Caco-2 (cell line): ENCODE data around the gene PFKFB2. TPM values are rescaled to one million over a fixed set of nuclear protein-coding genes. Genes with fewer than 3 reads are reported as not detected.

Experiments
- BruUV-seq: library from RNA; stranded (reverse); fragments of 400-500 nt; replicated peaks from 2 replicates; lab custom pipeline; 2021; lab: Mats Ljungman, UMichigan
- CTCF ChIA-PET: fragments of 300-600 bp; sonication (Branson Sonifier 250); formaldehyde crosslinking; loops from one replicate; lab custom pipeline; 2022; ENCODE audit warnings: antibody characterized with exemption; lab: Charles Lee
- POLR2A ChIA-PET: fragments of 300-600 bp; sonication (Branson Sonifier 250); formaldehyde crosslinking; loops from one replicate; lab custom pipeline; 2022; ENCODE audit warnings: antibody characterized with exemption; lab: Charles Lee
- DNase-seq, 2 experiments: peaks; one replicate each; pipeline versions ENCODE4 v3.0.0 to v3.0.0-alpha.2; 2020 to 2022
- H3K27me3 ChIP-seq: replicated peaks from 2 replicates; pipeline ENCODE4 v1.6.0; 2011; ENCODE audit warnings: low read length; ENCODE audit not compliant: control insufficient read depth, insufficient read depth
- H3K36me3 ChIP-seq: 2 replicates; pipeline ENCODE4 v1.5.1; 2011; ENCODE audit warnings: low read length; ENCODE audit not compliant: control insufficient read depth, insufficient read depth
- H3K4me1 ChIP-seq: fragments of 250-450 bp; sonication (Bioruptor Pico); 2 replicates; pipeline ENCODE4 v1.5.1; 2020; ENCODE audit warnings: mild to moderate bottlenecking
- H3K4me3 ChIP-seq: 2 replicates; pipeline ENCODE4 v1.5.1; 2011; ENCODE audit warnings: low read depth, mild to moderate bottlenecking, control low read depth, low read length
- H3K9me3 ChIP-seq: fragments of 250-450 bp; sonication (Bioruptor Pico); 2 replicates; pipeline ENCODE4 v1.5.1; 2020; ENCODE audit warnings: mild to moderate bottlenecking, moderate library complexity
- H3K27ac Mint-ChIP-seq: one replicate; pipeline ENCODE4 v1.8.0; 2022; ENCODE audit warnings: mixed read lengths; ENCODE audit not compliant: unreplicated experiment
- H3K27me3 Mint-ChIP-seq: one replicate; pipeline ENCODE4 v1.8.0; 2022; ENCODE audit warnings: mixed read lengths; ENCODE audit not compliant: insufficient read depth, unreplicated experiment
- H3K36me3 Mint-ChIP-seq: one replicate; pipeline ENCODE4 v1.8.0; 2022; ENCODE audit warnings: mild to moderate bottlenecking, mixed read lengths; ENCODE audit not compliant: insufficient read depth, unreplicated experiment
- H3K4me1 Mint-ChIP-seq: one replicate; pipeline ENCODE4 v1.8.0; 2022; ENCODE audit warnings: low read depth, mixed read lengths; ENCODE audit not compliant: unreplicated experiment
- H3K4me3 Mint-ChIP-seq: one replicate; pipeline ENCODE4 v1.8.0; 2022; ENCODE audit warnings: mild to moderate bottlenecking, moderate library complexity, mixed read lengths; ENCODE audit not compliant: unreplicated experiment
- H3K9me3 Mint-ChIP-seq: one replicate; pipeline ENCODE4 v1.8.0; 2022; ENCODE audit warnings: mixed read lengths; ENCODE audit not compliant: unreplicated experiment
- CTCF ChIP-seq, 2 experiments: fragments of 200-600 bp in 1 of 2; IDR thresholded peaks; 1 replicate in 1 of 2; 2 replicates in 1 of 2; pipeline versions ENCODE4 v1.5.1 to v1.8.0; 2011 to 2022; ENCODE audit warnings: antibody characterized with exemption in 1 of 2, control low read depth in 1 of 2, inconsistent platforms in 1 of 2, low read depth in 1 of 2, low read length in 1 of 2, mild to moderate bottlenecking in 1 of 2, moderate library complexity in 1 of 2; ENCODE audit not compliant: insufficient read depth in 1 of 2, severe bottlenecking in 1 of 2, unreplicated experiment in 1 of 2
- intact Hi-C: fragments of 100-400 bp; cut with micrococcal nuclease; formaldehyde crosslinking; loops from one replicate; pipeline ENCODE4 v1.10.0; 2022; ENCODE audit not compliant: unreplicated experiment
- total RNA-seq: library from RNA; stranded (reverse); gene quantifications from 2 replicates; pipeline ENCODE4 v1.2.3, GENCODE V29; 2022

Gene PFKFB2
- total RNA-seq, 1 experiment from 2014 or later = 38.9 TPM

DNA sequence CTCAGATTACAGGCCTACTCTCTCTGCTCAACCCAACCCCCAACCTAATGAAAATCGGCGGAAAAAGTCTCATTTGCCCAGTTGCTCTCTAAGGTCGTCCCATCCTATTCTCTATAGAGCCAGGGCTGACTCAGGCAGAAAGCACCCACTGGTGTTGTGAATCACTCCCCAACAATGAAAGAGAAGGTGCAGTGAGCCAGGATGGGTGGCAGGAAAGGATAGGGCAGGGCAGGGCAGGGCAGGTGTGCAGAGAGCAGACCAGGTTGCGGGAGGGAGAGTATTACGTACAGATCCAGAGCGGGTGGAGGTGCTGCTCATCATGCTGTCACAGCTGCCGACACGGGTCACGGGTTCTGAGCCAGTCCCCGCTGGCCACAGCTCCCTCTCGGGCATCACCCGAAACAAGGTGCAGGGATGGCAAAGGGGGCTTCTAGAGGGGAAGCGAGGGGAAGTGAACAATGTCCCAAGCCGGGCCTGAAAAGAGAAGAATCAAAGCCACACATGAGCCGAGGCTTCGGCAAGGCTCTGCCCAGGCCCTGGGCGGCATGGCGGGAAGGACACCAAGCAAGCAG lies 25.8 kb upstream of the PFKFB2 start:
- Histone ChIP-seq H3K4me3 (no peak overlapping the region), H3K4me1 (peaks cover 80% of the 10 kb centered on the region), H3K36me3 (peaks cover 5% of the 10 kb centered on the region; the same call in 1 of the 2 replicates), H3K9me3 (no peaks in the 10 kb centered on the region), H3K27me3 (no peaks in the 10 kb centered on the region)
- POLR2A ChIA-PET = no interaction called here
- CTCF ChIA-PET = no interaction called here
- intact Hi-C loops = no loop called here
- H3K9me3 Mint-ChIP-seq = no peaks in the 10 kb centered on the region
- TF ChIP-seq CTCF (IDR thresholded peaks at IDR 0.05; ENCODE audit: insufficient read depth in 1 of 2, low read depth in 1 of 2, low read length in 1 of 2, severe bottlenecking in 1 of 2, unreplicated experiment in 1 of 2) = no peak
- peak overlapping the region; percentile 10 for H3K4me3 Mint-ChIP-seq
- H3K27me3 Mint-ChIP-seq = no peaks in the 10 kb centered on the region
- no peak for DNase-seq
- peak overlapping the region; percentile 63 for H3K27ac Mint-ChIP-seq
- H3K36me3 Mint-ChIP-seq = peaks cover 41% of the 10 kb centered on the region
- no TSS peak for BruUV-seq
- peaks cover 57% of the 10 kb centered on the region for H3K4me1 Mint-ChIP-seq

- Mint-ChIP-seq H3K27me3 (no peaks in the 10 kb centered on the region), H3K36me3 (peaks cover 35% of the 10 kb centered on the region), H3K4me1 (peaks cover 63% of the 10 kb centered on the region), H3K9me3 (no peaks in the 10 kb centered on the region), H3K27ac (no peak overlapping the region), H3K4me3 (no peak overlapping the region)
- Histone ChIP-seq H3K36me3 (peaks cover 5% of the 10 kb centered on the region; the same call in 1 of the 2 replicates), H3K9me3 (no peaks in the 10 kb centered on the region), H3K4me3 (no peak overlapping the region), H3K4me1 (peaks cover 81% of the 10 kb centered on the region), H3K27me3 (no peaks in the 10 kb centered on the region)
- ChIA-PET CTCF (no interaction called here), POLR2A (no interaction called here)
- no peak for TF ChIP-seq CTCF (IDR thresholded peaks at IDR 0.05; ENCODE audit: insufficient read depth in 1 of 2, low read depth in 1 of 2, low read length in 1 of 2, severe bottlenecking in 1 of 2, unreplicated experiment in 1 of 2)
- no TSS peak for BruUV-seq
- no peak for DNase-seq
- intact Hi-C loops = no loop called here
Observed at GRCh38 chr1:207027921-207028320, 25.2 kb upstream of the PFKFB2 start.

GRCh38 chr1:207028884-207029650 lies 24.0 kb upstream of the PFKFB2 start:
- no TSS peak for BruUV-seq
- no peak for DNase-seq
- H3K9me3 Mint-ChIP-seq = no peaks in the 10 kb centered on the region
- no peak for TF ChIP-seq CTCF (IDR thresholded peaks at IDR 0.05; ENCODE audit: insufficient read depth in 1 of 2, low read depth in 1 of 2, low read length in 1 of 2, severe bottlenecking in 1 of 2, unreplicated experiment in 1 of 2)
- Histone ChIP-seq H3K27me3 (no peaks in the 10 kb centered on the region), H3K4me1 (peaks cover 84% of the 10 kb centered on the region), H3K36me3 (peaks cover 3% of the 10 kb centered on the region; the same call in 1 of the 2 replicates), H3K4me3 (no peak overlapping the region), H3K9me3 (no peaks in the 10 kb centered on the region)
- H3K27me3 Mint-ChIP-seq = no peaks in the 10 kb centered on the region
- POLR2A ChIA-PET = interaction anchor here (0.8 kb wide), 1 partner anchor 23 kb away, joined by 4 read pairs; no protein-coding TSS in a partner anchor
- peaks cover 24% of the 10 kb centered on the region for H3K36me3 Mint-ChIP-seq
- no peak overlapping the region for H3K4me3 Mint-ChIP-seq
- H3K27ac Mint-ChIP-seq = no peak overlapping the region
- CTCF ChIA-PET = no interaction called here
- intact Hi-C loops = no loop called here
- H3K4me1 Mint-ChIP-seq = peaks cover 65% of the 10 kb centered on the region
